ENCODE data around the gene KCNH1.

- TF ChIP-seq CTCF (IDR thresholded peaks at IDR 0.05; ENCODE audit: low read depth, low read length): no peak
- no peak for TF ChIP-seq POLR2A (IDR thresholded peaks at IDR 0.05; ENCODE audit: extremely low read depth, insufficient read length)
- TF ChIP-seq, protein P1, sequence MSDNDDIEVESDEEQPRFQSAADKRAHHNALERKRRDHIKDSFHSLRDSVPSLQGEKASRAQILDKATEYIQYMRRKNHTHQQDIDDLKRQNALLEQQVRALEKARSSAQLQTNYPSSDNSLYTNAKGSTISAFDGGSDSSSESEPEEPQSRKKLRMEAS (IDR thresholded peaks at IDR 0.05; ENCODE audit: low read depth, low read length): no peak
These were observed 126.1 kb downstream of the KCNH1 start for GRCh38 chr1:211007830-211008229.
